ENCODE measurements around the gene PARD3.

The PARD3 gene

GRCh38 chr10:34606890-34607289 lies 208.2 kb downstream of the PARD3 start:
- TF ChIP-seq CTCF (conservative IDR thresholded peaks at IDR 0.05; ENCODE audit: low read depth) = no peak
- ChIA-PET POLR2A (ENCODE audit: low non-redundant PET) (interaction anchor here (0.7 kb wide), 1 partner anchor 1241 kb away, joined by 3 read pairs; no protein-coding TSS in a partner anchor), CTCF (no interaction called here)
- no peak overlapping the region for H3K27ac ChIP-seq
- DNase-seq (ENCODE audit: low spot score) = no peak

GRCh38 chr10:34602478-34602877 lies 212.6 kb downstream of the PARD3 start:
- DNase-seq (ENCODE audit: low spot score) = no peak
- no peak overlapping the region for H3K27ac ChIP-seq
- POLR2A ChIA-PET (ENCODE audit: low non-redundant PET) = no interaction called here
- CTCF ChIA-PET = no interaction called here
- TF ChIP-seq CTCF (conservative IDR thresholded peaks at IDR 0.05; ENCODE audit: low read depth) = no peak

- ChIA-PET CTCF (no interaction called here), POLR2A (ENCODE audit: low non-redundant PET) (no interaction called here)
- DNase-seq (ENCODE audit: low spot score) = no peak
- H3K27ac ChIP-seq = no peak overlapping the region
- no peak for TF ChIP-seq CTCF (conservative IDR thresholded peaks at IDR 0.05; ENCODE audit: low read depth)
These were observed 213.4 kb downstream of the PARD3 start for GRCh38 chr10:34601691-34602090.

- DNase-seq (ENCODE audit: low spot score) = no peak
- CTCF ChIA-PET = no interaction called here
These were observed 215.9 kb downstream of the PARD3 start for GRCh38 chr10:34599026-34599795.

GRCh38 chr10:34596351-34596750 lies 218.7 kb downstream of the PARD3 start:
- TF ChIP-seq CTCF (conservative IDR thresholded peaks at IDR 0.05; ENCODE audit: low read depth) = no peak
- ChIA-PET CTCF (no interaction called here), POLR2A (ENCODE audit: low non-redundant PET) (no interaction called here)
- no peak overlapping the region for H3K27ac ChIP-seq
- no peak for DNase-seq (ENCODE audit: low spot score)

More at GRCh38 chr10:34599026-34599795, 215.9 kb downstream of the PARD3 start:
- H3K27ac ChIP-seq = no peak overlapping the region
- POLR2A ChIA-PET (ENCODE audit: low non-redundant PET) = interaction anchor here (0.6 kb wide), 1 partner anchor 21 kb away, joined by 3 read pairs; no protein-coding TSS in a partner anchor
- no peak for TF ChIP-seq CTCF (conservative IDR thresholded peaks at IDR 0.05; ENCODE audit: low read depth)

GRCh38 chr10:34593930-34594329 lies 221.2 kb downstream of the PARD3 start:
- POLR2A ChIA-PET (ENCODE audit: low non-redundant PET) = no interaction called here

More at GRCh38 chr10:34593930-34594329, 221.2 kb downstream of the PARD3 start:
- TF ChIP-seq CTCF (conservative IDR thresholded peaks at IDR 0.05; ENCODE audit: low read depth) = no peak
- DNase-seq (ENCODE audit: low spot score) = no peak
- H3K27ac ChIP-seq = no peak overlapping the region
- CTCF ChIA-PET = interaction anchor here (0.6 to 0.8 kb wide), 2 partner anchors 43 to 305 kb away, joined by 3 read pairs; no protein-coding TSS in a partner anchor

Data from RWPE1 (cell line).